GM18508 (cell line): ENCODE data around the gene EFHB.
"Not testable (repeated sequence)": the region's sequence is repeated elsewhere in the genome, so short reads cannot be mapped to it uniquely, and the experiment has no call there.

Source experiments
- ATAC-seq: cut with Tn5 transposase; IDR thresholded peaks from one replicate; pipeline ENCODE4 v1.9.1; 2021; ENCODE audit warnings: moderate number of reproducible peaks; ENCODE audit not compliant: insufficient read depth, unreplicated experiment

EFHB gene

GRCh38 chr3:19934098-19934566 is at the start of gene EFHB:
EFHB (minus strand) TSS chr3:19934217; CDS start chr3:19934018, 199 bp downstream.
- no peak for ATAC-seq

- ATAC-seq = no peak
These were observed 38.0 kb upstream of the EFHB start for GRCh38 chr3:19972054-19972453.

GRCh38 chr3:19970327-19970726 is 36.3 kb upstream of the EFHB start:
- ATAC-seq = no peak

- no peak for ATAC-seq
These were observed 33.8 kb upstream of the EFHB start for GRCh38 chr3:19967812-19968211.

- no peak for ATAC-seq
These were observed 33.2 kb upstream of the EFHB start for GRCh38 chr3:19967208-19967607.

GRCh38 chr3:19961960-19962359 is 27.9 kb upstream of the EFHB start:
- ATAC-seq = no peak

- no peak for ATAC-seq
These were observed 26.7 kb upstream of the EFHB start for GRCh38 chr3:19960696-19961095.

GRCh38 chr3:19959505-19959904 is 25.5 kb upstream of the EFHB start:
- ATAC-seq = no peak

GRCh38 chr3:19957354-19957753 is 23.3 kb upstream of the EFHB start:
- not testable (repeated sequence) for ATAC-seq

- ATAC-seq = no peak
These were observed 20.7 kb upstream of the EFHB start for GRCh38 chr3:19954676-19955075.

GRCh38 chr3:19950316-19950715 is 16.3 kb upstream of the EFHB start:
- no peak for ATAC-seq

GRCh38 chr3:19948226-19948591 is 14.2 kb upstream of the EFHB start:
- no peak for ATAC-seq

- ATAC-seq = no peak
These were observed 13.7 kb upstream of the EFHB start for GRCh38 chr3:19947549-19948225.

GRCh38 chr3:19946832-19947548 is 13.0 kb upstream of the EFHB start, which contains the start of gene RAB5A:
RAB5A (plus strand) TSS chr3:19947097; CDS start chr3:19950899, 3,802 bp downstream.
- peak; percentile 95 for ATAC-seq

GRCh38 chr3:19945969-19946831 is 12.2 kb upstream of the EFHB start:
- peak; percentile 6 for ATAC-seq

GRCh38 chr3:19945534-19945933 is 11.5 kb upstream of the EFHB start:
- ATAC-seq = no peak

GRCh38 chr3:19940643-19941042 is 6.6 kb upstream of the EFHB start:
- ATAC-seq = no peak

- ATAC-seq = no peak
These were observed 4.2 kb upstream of the EFHB start for GRCh38 chr3:19938295-19938627.

- ATAC-seq = no peak
These were observed 3.7 kb upstream of the EFHB start for GRCh38 chr3:19937459-19938294.

GRCh38 chr3:19932422-19932821 is 1.6 kb downstream of the EFHB start:
- ATAC-seq = no peak
